Aorta (tissue), 5 donors: Measurements from ENCODE around the gene DOCK9. TPM values are rescaled to one million over a fixed set of nuclear protein-coding genes. Genes with fewer than 3 reads are reported as not detected.
"Not testable (repeated sequence)": the region's sequence is repeated elsewhere in the genome, so short reads cannot be mapped to it uniquely, and the experiment has no call there.

ENCODE experiments used
- ATAC-seq: fragments of 200-7000 bp; cut with Tn5 transposase; one replicate; pipeline ENCODE4 v1.9.1; 2022; ENCODE audit warnings: moderate library complexity; ENCODE audit not compliant: low FRiP score
- DNase-seq, 2 donors: peaks; one replicate each; pipeline ENCODE4 v3.0.0-alpha.2; 2020
- H3K27ac ChIP-seq, 2 donors: one replicate each; pipeline ENCODE4 v1.5.1; 2013; ENCODE audit warnings: low read length in 2 of 2, mild to moderate bottlenecking in 2 of 2, moderate library complexity in 2 of 2, control low read depth in 1 of 2, inconsistent platforms in 1 of 2, low read depth in 1 of 2
- H3K27me3 ChIP-seq, 2 donors: one replicate each; pipeline ENCODE4 v1.6.1; 2013; ENCODE audit warnings: control low read depth in 1 of 2, low read length in 1 of 2, mild to moderate bottlenecking in 1 of 2, moderate library complexity in 1 of 2; ENCODE audit not compliant: insufficient read depth in 2 of 2, control insufficient read depth in 1 of 2
- H3K36me3 ChIP-seq, 2 donors: one replicate each; pipeline ENCODE4 v1.6.1; 2013; ENCODE audit warnings: control low read depth in 1 of 2, low read length in 1 of 2, mild to moderate bottlenecking in 1 of 2; ENCODE audit not compliant: insufficient read depth in 2 of 2, control insufficient read depth in 1 of 2
- H3K4me1 ChIP-seq, 2 donors: one replicate each; pipeline ENCODE4 v1.6.1; 2013; ENCODE audit warnings: low read length in 2 of 2, control low read depth in 1 of 2, mild to moderate bottlenecking in 1 of 2, moderate library complexity in 1 of 2; ENCODE audit not compliant: insufficient read depth in 2 of 2, control insufficient read depth in 1 of 2
- H3K4me3 ChIP-seq, 2 donors: one replicate each; pipeline ENCODE4 v1.5.1; 2013; ENCODE audit warnings: low read length in 2 of 2, control low read depth in 1 of 2, mild to moderate bottlenecking in 1 of 2
- H3K9me3 ChIP-seq: one replicate; pipeline ENCODE4 v1.6.1; 2013; ENCODE audit warnings: mild to moderate bottlenecking, low read length; ENCODE audit not compliant: control insufficient read depth
- WGBS, 2 donors: extraction: QIAGEN DNeasy Blood & Tissue Kit; methylation state at CpG; one replicate each; pipeline ENCODE4 v1.1.7; 2013; 5-methylcytosine and 5-hydroxymethylcytosine counted together
- intact Hi-C, 2 donors: fragments of 100-400 bp; cut with DNase I; formaldehyde crosslinking; loops; one replicate each; pipeline versions ENCODE4 v1.14.2 to v1.15.0; 2022
- polyA plus RNA-seq, 2 donors: library from polyadenylated mRNA; stranded (reverse); fragments of 200-250 nt; gene quantifications; one replicate each; pipeline ENCODE4 v1.2.3, GENCODE V29; 2013
- total RNA-seq, 2 donors: library from RNA; stranded (reverse); fragmentation: NEBNext Ultra II Directional; extraction: Animal tissue kit (Norgen Biotek cat#: 25700); gene quantifications; one replicate each; pipeline ENCODE4 v1.2.1, GENCODE V29; 2021
- donor health status: healthy with polysubstance abuse.
- donor health status: Bipolar disorder and iron deficiency.
- donor health status: DM: no; HTN: no; CAD: no.
- donor health status: DM: no; HTN: no; CAD: no.
- donor health status: DM: yes; HTN: yes; CAD: no.

Gene DOCK9
- total and polyA plus RNA-seq, 4 donors: 9.1 to 107 (median 43.8) TPM

DNA sequence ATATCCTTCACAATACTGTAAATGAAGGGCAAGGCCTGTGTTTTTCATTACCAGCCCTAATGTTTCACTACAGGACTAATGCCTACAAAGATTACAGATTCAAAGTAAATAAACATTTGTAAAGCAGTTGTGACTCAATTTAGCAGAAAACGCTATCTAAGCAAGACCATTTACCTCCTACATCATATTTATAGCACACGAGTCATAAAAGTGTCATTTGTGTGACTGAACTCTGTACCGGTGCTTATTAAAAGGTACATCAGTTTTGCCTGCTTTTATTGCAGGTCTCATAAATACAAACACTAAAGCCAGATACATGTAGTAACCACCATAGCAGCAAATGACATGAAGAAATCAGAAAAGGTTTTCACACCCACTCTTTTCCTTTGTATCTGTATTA is 163.9 kb downstream of the DOCK9 start:
- Histone ChIP-seq H3K36me3 (peaks cover 0 to 4% of the 10 kb centered on the region in 2 donors), H3K9me3 (no peaks in the 10 kb centered on the region), H3K27ac (no peak overlapping the region), H3K4me3 (no peak overlapping the region), H3K27me3 (no peaks in the 10 kb centered on the region), H3K4me1 (no peaks in the 10 kb centered on the region)
- DNase-seq (no peak), ATAC-seq (no peak)
- 62 to 63% methylated on average over 3 of the region's 3 CpGs for WGBS, 2 donors
- intact Hi-C loops: no loop called here

DNA sequence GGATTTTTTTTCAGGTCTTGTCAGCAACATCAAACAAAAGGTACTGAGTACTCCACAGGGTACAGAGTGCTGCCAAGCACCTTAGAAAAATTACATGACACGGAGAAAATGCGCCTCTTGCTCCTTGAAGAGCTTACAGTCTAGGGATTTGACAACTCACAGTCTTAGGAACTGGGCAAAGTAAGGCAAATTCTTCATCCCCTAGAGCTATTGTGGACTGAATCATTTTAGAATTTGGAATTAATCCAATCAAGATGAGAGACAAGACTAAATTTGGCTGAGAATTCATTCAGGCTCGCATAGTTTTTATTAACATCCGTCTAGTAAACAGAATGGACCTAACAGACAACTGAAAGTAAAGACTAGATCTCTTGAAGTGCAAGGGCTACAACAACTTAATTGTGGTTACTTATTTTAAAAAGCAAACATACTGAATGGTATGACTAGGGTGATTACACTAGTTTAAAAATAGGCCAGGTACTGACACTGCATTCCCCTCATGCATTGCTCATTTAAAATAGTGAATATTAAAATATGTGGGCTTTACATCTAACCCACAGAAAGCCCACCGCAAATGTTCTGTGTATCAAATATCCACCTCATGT is 165.6 kb downstream of the DOCK9 start:
- ATAC-seq, H3K27me3 ChIP-seq, intact Hi-C loops: not testable (repeated sequence)

DNA sequence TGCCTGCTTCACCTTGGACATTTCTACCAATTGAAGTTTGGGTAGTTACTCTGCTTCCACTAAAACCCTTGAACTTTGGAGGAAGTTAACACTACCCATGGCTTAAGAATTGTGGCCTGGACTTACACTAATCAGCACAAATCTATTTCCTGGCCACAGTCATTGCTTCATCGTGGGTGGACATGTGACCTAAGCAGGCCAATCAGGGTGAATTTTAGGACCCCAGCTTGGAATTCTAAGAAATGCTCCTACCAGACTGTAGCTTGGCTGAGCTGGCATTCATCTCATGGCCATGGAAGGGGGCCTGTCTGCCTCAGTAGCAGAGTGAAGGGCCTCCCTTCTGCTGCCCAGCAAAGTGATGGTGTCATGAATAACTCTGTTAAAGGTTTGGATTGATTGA is 167.1 kb downstream of the DOCK9 start:
- Histone ChIP-seq H3K36me3 (peaks cover 0 to 1% of the 10 kb centered on the region in 2 donors), H3K27ac (no peak overlapping the region), H3K4me3 (no peak overlapping the region), H3K9me3 (no peaks in the 10 kb centered on the region), H3K4me1 (no peaks in the 10 kb centered on the region), H3K27me3 (no peaks in the 10 kb centered on the region)
- DNase-seq (no peak), ATAC-seq (no peak)
- 84 to 86% methylated on average over 1 of the region's 1 CpG for WGBS, 2 donors
- intact Hi-C loops: no loop called here

More for the DNA sequence above, 165.6 kb downstream of the DOCK9 start:
- not testable (repeated sequence) for H3K27ac ChIP-seq, H3K4me3 ChIP-seq, DNase-seq, H3K9me3 ChIP-seq, H3K4me1 ChIP-seq, H3K36me3 ChIP-seq
- WGBS, 2 donors: 17 to 33% methylated on average over 1 of the region's 5 CpGs

DNA sequence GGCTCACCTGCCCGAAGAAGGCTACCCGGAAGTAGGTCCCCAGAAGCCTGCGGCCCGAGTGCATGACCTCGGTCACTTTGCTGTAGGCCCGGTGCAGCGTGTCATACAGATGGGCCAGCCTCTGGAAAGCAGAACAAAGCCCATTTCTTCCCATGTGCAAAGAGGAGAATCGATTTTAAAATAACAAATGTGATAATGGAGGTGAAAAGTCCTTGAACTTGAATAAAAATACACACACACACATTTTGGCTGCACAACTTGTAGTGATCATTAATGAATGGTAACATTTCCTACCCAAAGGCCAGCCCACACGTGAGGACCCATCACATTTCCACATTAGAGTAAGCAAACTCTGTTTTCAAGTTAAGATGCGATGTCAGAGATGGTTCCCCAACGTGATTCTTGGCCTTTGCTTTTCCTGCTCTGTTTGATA is 168.5 kb downstream of the DOCK9 start:
- ATAC-seq (no peak), DNase-seq (no peak)
- H3K27me3 ChIP-seq: no peaks in the 10 kb centered on the region
- H3K36me3 ChIP-seq: peaks cover 0 to 1% of the 10 kb centered on the region in 2 donors
- 93% methylated on average over 11 of the region's 11 CpGs for WGBS, 2 donors
- no peaks in the 10 kb centered on the region for H3K9me3 ChIP-seq
- H3K27ac ChIP-seq: no peak overlapping the region
- no peaks in the 10 kb centered on the region for H3K4me1 ChIP-seq
- intact Hi-C loops: no loop called here
- no peak overlapping the region for H3K4me3 ChIP-seq

DNA sequence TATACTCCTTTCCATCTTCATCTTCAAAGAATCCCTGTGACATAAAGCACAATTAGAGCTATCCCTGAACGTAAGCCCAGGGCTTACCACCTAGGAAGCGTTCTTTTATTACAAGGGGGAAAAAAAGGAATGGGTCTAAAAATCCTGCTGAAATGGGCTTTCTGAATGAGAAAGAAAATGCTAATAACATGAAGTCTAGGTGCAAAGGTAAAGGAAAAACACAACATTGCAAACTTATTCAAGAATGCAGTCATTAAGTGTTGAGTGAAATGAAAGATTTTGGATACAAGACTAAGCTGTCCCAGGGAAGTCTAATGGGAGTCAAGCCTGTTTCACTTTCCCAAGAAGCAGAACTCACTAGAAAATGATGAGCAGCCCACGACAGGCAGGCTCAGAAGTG is 170.1 kb downstream of the DOCK9 start:
- Histone ChIP-seq H3K36me3 (peaks cover 0 to 1% of the 10 kb centered on the region in 2 donors), H3K4me3 (no peak overlapping the region), H3K9me3 (no peaks in the 10 kb centered on the region), H3K27me3 (no peaks in the 10 kb centered on the region), H3K4me1 (no peaks in the 10 kb centered on the region), H3K27ac (no peak overlapping the region)
- no peak for ATAC-seq
- intact Hi-C loops: no loop called here
- WGBS, 2 donors: 82 to 88% methylated on average over 3 of the region's 3 CpGs
- no peak for DNase-seq

DNA sequence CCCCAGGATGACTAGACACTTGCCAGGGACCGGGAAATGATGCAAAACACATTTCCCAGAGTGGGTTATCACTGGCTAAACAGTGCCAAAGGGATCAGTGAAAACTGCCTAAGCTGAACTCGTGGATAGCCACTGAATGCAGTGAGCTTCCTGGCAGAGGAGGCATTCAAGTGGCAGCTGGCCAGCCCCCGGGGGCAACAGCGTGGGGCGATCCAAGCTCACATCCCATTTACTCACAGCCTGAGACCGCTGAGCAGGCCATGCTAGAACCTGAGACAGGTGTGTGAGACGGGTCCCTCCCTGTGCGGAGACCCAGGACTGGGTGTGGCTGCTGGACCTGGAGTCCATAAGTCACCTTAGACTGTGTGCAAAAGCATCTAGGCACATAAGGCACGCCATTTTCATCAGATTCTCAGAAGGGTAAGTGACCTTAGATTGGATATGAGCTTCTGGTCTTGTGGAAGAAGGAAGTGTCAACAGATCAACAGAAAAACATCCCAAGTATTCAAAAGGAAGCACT is 173.5 kb downstream of the DOCK9 start:
- Histone ChIP-seq H3K36me3 (peaks cover 0 to 7% of the 10 kb centered on the region in 2 donors), H3K4me1 (no peaks in the 10 kb centered on the region), H3K9me3 (no peaks in the 10 kb centered on the region), H3K4me3 (no peak overlapping the region), H3K27ac (no peak overlapping the region), H3K27me3 (no peaks in the 10 kb centered on the region)
- intact Hi-C loops: no loop called here
- ATAC-seq: no peak
- WGBS, 2 donors: 84 to 90% methylated on average over 9 of the region's 9 CpGs
- no peak for DNase-seq

DNA sequence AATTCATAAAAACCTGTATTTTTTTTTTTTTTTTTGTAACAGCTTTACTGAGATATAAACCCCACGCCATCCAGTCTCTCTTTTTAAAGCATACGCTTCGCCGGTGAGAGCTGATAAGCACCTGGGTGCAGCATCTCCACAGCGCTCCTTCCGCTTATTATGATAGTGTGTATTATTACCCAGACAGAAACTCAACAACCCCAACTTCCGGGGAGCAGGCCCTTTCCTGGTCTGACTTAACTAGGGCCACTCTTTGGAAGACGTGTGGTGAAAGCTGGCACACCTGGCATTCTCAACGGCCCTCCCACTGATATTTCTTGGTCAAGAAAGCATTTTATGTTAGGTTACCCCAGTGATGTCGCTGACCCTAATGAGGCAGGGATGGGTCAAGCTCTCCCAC is 173.9 kb downstream of the DOCK9 start:
- WGBS, 2 donors: 95 to 96% methylated on average over 10 of the region's 10 CpGs

DNA sequence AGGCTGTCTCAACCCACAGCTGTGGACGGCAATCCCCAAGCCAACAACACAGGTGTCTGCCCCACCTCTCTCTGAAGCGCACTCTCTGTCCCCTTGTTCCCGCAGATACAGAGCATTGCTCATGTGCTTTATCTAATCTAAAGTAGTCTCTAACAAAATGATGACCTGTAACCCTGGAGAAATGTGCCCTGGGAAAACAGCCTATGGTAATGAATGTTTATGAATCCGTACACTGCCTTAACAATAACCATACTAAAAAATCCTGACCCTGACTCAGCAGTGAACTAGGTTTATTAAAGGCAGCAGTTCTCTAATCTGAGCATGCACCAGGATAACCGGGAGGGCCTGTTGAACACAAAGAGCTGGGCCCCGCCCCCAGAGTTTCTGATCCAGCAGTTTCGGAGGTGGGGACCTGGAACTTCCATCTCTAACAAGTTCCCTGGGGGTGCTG is 174.7 kb downstream of the DOCK9 start:
- Histone ChIP-seq H3K27me3 (no peaks in the 10 kb centered on the region), H3K9me3 (no peaks in the 10 kb centered on the region), H3K27ac (no peak overlapping the region), H3K4me1 (no peaks in the 10 kb centered on the region), H3K36me3 (peaks cover 0 to 7% of the 10 kb centered on the region in 2 donors), H3K4me3 (no peak overlapping the region)
- WGBS, 2 donors: 91 to 93% methylated on average over 7 of the region's 7 CpGs
- DNase-seq (no peak), ATAC-seq (no peak)
- intact Hi-C loops: no loop called here

More for the DNA sequence above, 173.9 kb downstream of the DOCK9 start:
- DNase-seq (no peak), ATAC-seq (no peak)
- Histone ChIP-seq H3K4me3 (no peak overlapping the region), H3K9me3 (no peaks in the 10 kb centered on the region), H3K4me1 (no peaks in the 10 kb centered on the region), H3K27me3 (no peaks in the 10 kb centered on the region), H3K36me3 (peaks cover 0 to 7% of the 10 kb centered on the region in 2 donors), H3K27ac (no peak overlapping the region)
- intact Hi-C loops: no loop called here

DNA sequence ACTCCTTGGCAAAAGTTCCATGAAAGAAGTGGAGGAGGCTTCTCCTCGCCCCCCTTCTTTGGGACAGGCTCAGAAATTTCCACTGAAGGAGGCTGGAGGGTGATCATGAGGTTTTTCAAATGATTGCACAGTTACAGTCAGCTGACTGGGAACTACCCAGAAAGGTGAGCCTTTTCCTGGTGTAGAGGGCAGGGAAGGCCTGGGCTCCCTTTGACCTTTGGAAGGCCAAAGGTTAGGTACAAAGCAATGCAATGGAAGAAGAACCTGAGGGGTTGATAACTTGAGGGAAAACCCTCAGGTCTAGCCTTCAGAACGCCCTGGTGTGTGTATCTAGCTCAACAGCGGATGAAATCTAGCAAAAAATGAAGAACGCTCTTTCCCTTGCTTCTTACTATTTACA is 175.3 kb downstream of the DOCK9 start:
- 97 to 98% methylated on average over 4 of the region's 4 CpGs for WGBS, 2 donors
- intact Hi-C loops: no loop called here
- Histone ChIP-seq H3K9me3 (no peaks in the 10 kb centered on the region), H3K27ac (no peak overlapping the region), H3K36me3 (peaks cover 0 to 5% of the 10 kb centered on the region in 2 donors), H3K4me3 (no peak overlapping the region), H3K27me3 (no peaks in the 10 kb centered on the region), H3K4me1 (no peaks in the 10 kb centered on the region)
- ATAC-seq: no peak
- no peak for DNase-seq
